ENCODE results near the gene GALNT16. TPM values are rescaled to one million over a fixed set of nuclear protein-coding genes. Genes with fewer than 3 reads are reported as not detected.
"Not testable (repeated sequence)": the region's sequence is repeated elsewhere in the genome, so short reads cannot be mapped to it uniquely, and the experiment has no call there.

GALNT16 gene
- 1 to 10 TPM in 2 of 5 donors, under 1 TPM in 2, not detected in 1; 0.58 to 2.2 (median 1.2) TPM for total RNA-seq
- polyA plus RNA-seq, result 1 to 10 TPM in 2 of 3 donors, under 1 TPM in 1; 0.53 to 2.0 (median 1.6) TPM
- long read RNA-seq, donor 1, full-length matches to known transcripts, result 1 of 1 reads
- long read RNA-seq, donor 1, partial matches to known transcripts, result 0 of 1 reads
- long read RNA-seq, donor 1, other reads (novel, unspliced or antisense), result 0 of 1 reads
- long read RNA-seq, donor 2, partial matches to known transcripts, result 0 of 1 reads
- long read RNA-seq, donor 2, other reads (novel, unspliced or antisense), result 0 of 1 reads
- long read RNA-seq, donor 3, result 0 reads
- long read RNA-seq, donor 4, result 0 reads
- long read RNA-seq, donor 5, result 0 reads
- long read RNA-seq, donor 6, partial matches to known transcripts, result 0 of 1 reads
- long read RNA-seq, donor 6, other reads (novel, unspliced or antisense), result 0 of 1 reads
- long read RNA-seq, donor 7, result 0 reads
- long read RNA-seq, donor 8, full-length matches to known transcripts, result 1 of 1 reads
- long read RNA-seq, donor 8, partial matches to known transcripts, result 0 of 1 reads
- long read RNA-seq, donor 8, other reads (novel, unspliced or antisense), result 0 of 1 reads
- long read RNA-seq, donor 9, partial matches to known transcripts, result 38 of 184 reads
- long read RNA-seq, donor 9, other reads (novel, unspliced or antisense), result 146 of 184 reads
- long read RNA-seq, donor 10, result 0 reads

DNA sequence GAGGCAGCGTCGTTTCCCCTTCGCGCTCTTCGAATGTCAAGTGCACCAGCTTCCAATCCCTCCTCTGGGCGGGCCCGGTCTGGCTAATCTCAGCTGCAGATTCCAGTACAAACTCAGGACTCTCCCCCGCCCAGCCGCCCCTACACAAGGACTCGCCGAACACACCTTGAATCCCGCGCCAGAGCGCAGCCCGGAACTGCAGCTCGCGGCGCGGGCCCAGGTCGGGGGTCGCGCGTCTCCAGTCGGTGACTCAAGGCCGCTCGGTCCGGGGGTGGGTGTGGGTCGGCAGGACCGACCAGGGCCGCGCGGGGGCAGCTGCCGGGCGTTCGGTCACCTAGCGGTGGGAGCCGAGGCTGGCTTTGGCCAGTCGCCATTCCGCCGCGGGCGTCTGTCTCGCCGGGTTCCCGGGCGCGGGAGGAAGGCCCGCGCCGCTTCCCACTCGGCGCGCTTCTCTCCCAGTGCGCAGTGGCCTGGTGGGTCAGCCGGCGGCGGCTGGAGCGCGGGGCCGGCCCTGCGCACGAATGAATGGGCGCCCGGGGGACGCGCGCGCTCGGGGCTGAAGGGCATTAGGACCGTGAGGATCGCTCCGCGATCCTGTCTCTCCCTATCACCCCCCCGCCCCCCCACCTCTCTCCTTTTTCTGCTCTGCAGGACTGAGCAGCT, at the start of gene GALNT16:
Gene GALNT16 (plus strand): TSS at position 632 of the 663 bp plus-strand sequence. CDS start 133 bp downstream, outside the sequence.
- TF ChIP-seq, protein P1, sequence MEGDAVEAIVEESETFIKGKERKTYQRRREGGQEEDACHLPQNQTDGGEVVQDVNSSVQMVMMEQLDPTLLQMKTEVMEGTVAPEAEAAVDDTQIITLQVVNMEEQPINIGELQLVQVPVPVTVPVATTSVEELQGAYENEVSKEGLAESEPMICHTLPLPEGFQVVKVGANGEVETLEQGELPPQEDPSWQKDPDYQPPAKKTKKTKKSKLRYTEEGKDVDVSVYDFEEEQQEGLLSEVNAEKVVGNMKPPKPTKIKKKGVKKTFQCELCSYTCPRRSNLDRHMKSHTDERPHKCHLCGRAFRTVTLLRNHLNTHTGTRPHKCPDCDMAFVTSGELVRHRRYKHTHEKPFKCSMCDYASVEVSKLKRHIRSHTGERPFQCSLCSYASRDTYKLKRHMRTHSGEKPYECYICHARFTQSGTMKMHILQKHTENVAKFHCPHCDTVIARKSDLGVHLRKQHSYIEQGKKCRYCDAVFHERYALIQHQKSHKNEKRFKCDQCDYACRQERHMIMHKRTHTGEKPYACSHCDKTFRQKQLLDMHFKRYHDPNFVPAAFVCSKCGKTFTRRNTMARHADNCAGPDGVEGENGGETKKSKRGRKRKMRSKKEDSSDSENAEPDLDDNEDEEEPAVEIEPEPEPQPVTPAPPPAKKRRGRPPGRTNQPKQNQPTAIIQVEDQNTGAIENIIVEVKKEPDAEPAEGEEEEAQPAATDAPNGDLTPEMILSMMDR (IDR thresholded peaks at IDR 0.05), result no peak
- TF ChIP-seq EP300 (IDR thresholded peaks at IDR 0.05), result no peak
- TF ChIP-seq POLR2A (IDR thresholded peaks at IDR 0.05), result no peak
- TF ChIP-seq POLR2AphosphoS5 (IDR thresholded peaks at IDR 0.05), result no peak
- Histone ChIP-seq H3K4me3 (peak within 1 kb of the TSS; percentile 47 to 75 (median 56)), H3K4me1 (peaks cover 27 to 34% (median 32%) of the 10 kb centered on the region in 4 donors), H3K36me3 (no peaks in the 10 kb centered on the region), H3K9me3 (no peaks in the 10 kb centered on the region), H3K27ac (peak within 1 kb of the TSS in 3 of 5 donors; percentile 11 to 65 (median 16)), H3K27me3 (peaks cover 9 to 83% (median 54%) of the 10 kb centered on the region in 3 donors)
- DNase-seq, result peak; percentile 38 to 82
- intact Hi-C loops (cut with DNase I; ENCODE audit: low total_unique reads), result no loop called here
- 1 to 6% (median 2%) methylated on average over 24 to 73 of the region's 74 CpGs for WGBS, 5 donors

DNA sequence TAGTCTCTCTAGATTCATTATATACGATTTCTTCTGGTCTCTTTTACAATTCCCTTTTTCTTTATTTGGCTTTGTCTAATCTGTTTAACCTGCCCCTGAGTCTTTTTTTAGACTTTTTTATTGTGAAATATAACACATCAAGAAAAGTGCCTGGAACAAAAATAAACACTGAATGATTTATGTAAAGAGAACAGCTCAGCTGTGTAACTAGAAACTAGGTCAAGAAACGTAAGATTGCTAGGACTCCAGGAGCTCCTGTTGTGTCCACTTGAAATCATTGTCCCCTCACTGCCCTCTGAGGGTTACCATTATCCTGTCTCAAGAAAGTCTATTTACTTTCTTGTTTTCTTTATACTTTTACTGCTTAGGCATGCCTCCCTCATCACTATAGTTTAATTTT, 45.6 kb upstream of the GALNT16 start:
- peaks cover 0 to 48% (median 36%) of the 10 kb centered on the region in 4 donors for H3K36me3 ChIP-seq
- no peak overlapping the region for H3K4me3 ChIP-seq
- H3K27ac ChIP-seq, result peak overlapping the region in 1 of 5 donors; percentile 43
- DNase-seq, result peak in 1 of 2 donors; percentile 54
- intact Hi-C loops (cut with DNase I; ENCODE audit: low total_unique reads), result no loop called here
- TF ChIP-seq EP300 (IDR thresholded peaks at IDR 0.05) (no peak), POLR2AphosphoS5 (IDR thresholded peaks at IDR 0.05) (no peak), POLR2A (IDR thresholded peaks at IDR 0.05) (no peak)
- TF ChIP-seq, protein P1 (IDR thresholded peaks at IDR 0.05), result no peak
- H3K9me3 ChIP-seq, result no peaks in the 10 kb centered on the region
- peaks cover 0 to 16% (median 7%) of the 10 kb centered on the region in 4 donors for H3K4me1 ChIP-seq
- WGBS, 5 donors, result 18 to 54% (median 27%) methylated on average over 2 of the region's 2 CpGs
- H3K27me3 ChIP-seq, result no peaks in the 10 kb centered on the region

DNA sequence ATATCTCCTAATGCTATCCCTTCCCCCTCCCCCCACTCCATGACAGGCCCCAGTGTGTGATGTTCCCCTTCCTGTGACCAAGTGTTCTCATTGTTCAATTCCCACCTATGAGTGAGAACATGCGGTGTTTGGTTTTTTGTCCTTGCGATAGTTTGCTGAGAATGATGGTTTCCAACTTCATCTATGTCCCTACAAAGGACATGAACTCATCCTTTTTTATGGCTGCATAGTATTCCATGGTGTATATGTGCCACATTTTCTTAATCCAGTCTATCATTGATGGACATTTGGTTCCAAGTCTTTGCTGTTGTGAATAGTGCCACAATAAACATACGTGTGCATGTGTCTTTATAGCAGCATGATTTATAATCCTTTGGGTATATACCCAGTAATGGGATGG, 42.3 kb upstream of the GALNT16 start:
- Histone ChIP-seq H3K36me3 (peaks cover 0 to 21% (median 10%) of the 10 kb centered on the region in 4 donors), H3K4me1 (peaks cover 0 to 16% (median 7%) of the 10 kb centered on the region in 4 donors)
- H3K27ac ChIP-seq; DNase-seq; H3K27me3 ChIP-seq; H3K4me3 ChIP-seq; intact Hi-C loops (cut with DNase I; ENCODE audit: low total_unique reads); H3K9me3 ChIP-seq: not testable (repeated sequence)
- 97 to 100% (median 100%) methylated on average over 1 to 3 of the region's 3 CpGs for WGBS, 5 donors

DNA sequence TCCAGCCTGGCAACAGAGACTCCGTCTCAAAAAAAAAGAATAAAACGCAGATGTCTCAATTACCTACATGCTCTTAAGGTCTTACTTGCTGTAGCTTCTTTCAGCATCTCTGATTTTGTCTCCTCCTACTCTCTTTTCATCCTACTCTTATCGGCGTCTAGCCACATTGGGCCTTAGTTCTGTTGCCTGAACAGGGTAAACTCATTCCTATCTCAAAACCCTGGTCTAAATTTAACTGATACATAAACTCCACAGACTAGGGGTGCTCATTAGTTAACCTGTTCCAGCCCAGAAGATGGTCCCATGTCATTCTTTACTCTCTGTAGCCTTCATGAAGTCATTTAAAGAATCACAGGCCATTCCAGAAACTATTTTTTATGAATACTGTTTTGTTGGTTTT, 35.0 kb upstream of the GALNT16 start:
- H3K4me3 ChIP-seq, result no peak overlapping the region
- intact Hi-C loops (cut with DNase I; ENCODE audit: low total_unique reads), result no loop called here
- no peak for DNase-seq
- TF ChIP-seq POLR2AphosphoS5 (IDR thresholded peaks at IDR 0.05) (no peak), POLR2A (IDR thresholded peaks at IDR 0.05) (no peak), EP300 (IDR thresholded peaks at IDR 0.05) (no peak)
- TF ChIP-seq, protein P1 (IDR thresholded peaks at IDR 0.05), result no peak
- peaks cover 7 to 29% (median 27%) of the 10 kb centered on the region in 4 donors for H3K36me3 ChIP-seq
- no peaks in the 10 kb centered on the region for H3K27me3 ChIP-seq
- peaks cover 0 to 13% (median 3%) of the 10 kb centered on the region in 4 donors for H3K4me1 ChIP-seq
- WGBS, 5 donors, result 82 to 91% (median 90%) methylated on average over 4 of the region's 4 CpGs
- no peak overlapping the region for H3K27ac ChIP-seq
- H3K9me3 ChIP-seq, result no peaks in the 10 kb centered on the region
